CD14-positive monocyte (primary cell): ENCODE data around the gene N4BP2L2. TPM values are rescaled to one million over a fixed set of nuclear protein-coding genes. Genes with fewer than 3 reads are reported as not detected.
A peak's percentile ranks its signal among the peaks of the same experiment; 100 is the strongest.

Experiments
- DNase-seq, 3 donors: peaks; one replicate each; pipeline ENCODE4 v3.0.0-alpha.2; 2011 to 2022
- H2AFZ ChIP-seq: 2 replicates; pipeline ENCODE4 v1.6.0; 2012; ENCODE audit warnings: mild to moderate bottlenecking, low read depth, low read length, inconsistent platforms; ENCODE audit not compliant: insufficient read depth, poor library complexity, severe bottlenecking
- H3K27ac ChIP-seq, 2 donors: 1 replicate in 1 of 2; 2 replicates in 1 of 2; pipeline ENCODE4 v1.5.1; 2012 to 2013; ENCODE audit warnings: low read length in 2 of 2, control low read depth in 1 of 2, inconsistent platforms in 1 of 2, low read depth in 1 of 2, mild to moderate bottlenecking in 1 of 2
- H3K27me3 ChIP-seq, 2 donors: one replicate each; pipeline versions ENCODE4 v1.6.0 to v1.6.1; 2011 to 2013; ENCODE audit warnings: low read length in 2 of 2; ENCODE audit not compliant: control insufficient read depth in 2 of 2, insufficient read depth in 2 of 2
- H3K36me3 ChIP-seq, 2 donors: replicated peaks in 1 of 2; 1 replicate in 1 of 2; 2 replicates in 1 of 2; pipeline versions ENCODE4 v1.5.1 to v1.6.1; 2012 to 2013; ENCODE audit warnings: low read length in 2 of 2, control low read depth in 1 of 2, inconsistent platforms in 1 of 2, mild to moderate bottlenecking in 1 of 2; ENCODE audit not compliant: insufficient read depth in 2 of 2, control insufficient read depth in 1 of 2
- H3K4me1 ChIP-seq, 2 donors: 1 replicate in 1 of 2; 2 replicates in 1 of 2; pipeline versions ENCODE4 v1.5.1 to v1.6.1; 2012 to 2013; ENCODE audit warnings: low read length in 2 of 2, control low read depth in 1 of 2, inconsistent platforms in 1 of 2, mild to moderate bottlenecking in 1 of 2, moderate library complexity in 1 of 2; ENCODE audit not compliant: insufficient read depth in 2 of 2, control insufficient read depth in 1 of 2
- H3K4me2 ChIP-seq: replicated peaks from 2 replicates; pipeline ENCODE3; 2012; ENCODE audit warnings: low read length, moderate library complexity, mild to moderate bottlenecking; ENCODE audit not compliant: poor library complexity, severe bottlenecking; ENCODE audit errors: extremely low read depth
- H3K4me3 ChIP-seq, 3 experiments: fragments of 200-600 bp in 1 of 3; sonication (generic) in 1 of 3; replicated peaks in 1 of 3; 1 replicate in 2 of 3; 2 replicates in 1 of 3; pipeline ENCODE4 v1.5.1; 2011 to 2013; ENCODE audit warnings: low read length in 3 of 3, mild to moderate bottlenecking in 3 of 3, control low read depth in 2 of 3, low read depth in 2 of 3, inconsistent platforms in 1 of 3, moderate library complexity in 1 of 3
- H3K79me2 ChIP-seq: 2 replicates; pipeline ENCODE4 v1.6.0; 2012; ENCODE audit warnings: mild to moderate bottlenecking, control low read depth, inconsistent platforms, low read length, moderate library complexity; ENCODE audit not compliant: insufficient read depth
- H3K9ac ChIP-seq: 2 replicates; pipeline ENCODE4 v1.6.0; 2017; ENCODE audit warnings: low read length, mild to moderate bottlenecking; ENCODE audit not compliant: insufficient read depth, poor library complexity, severe bottlenecking
- H3K9me3 ChIP-seq, 2 donors: replicated peaks in 1 of 2; 1 replicate in 1 of 2; 2 replicates in 1 of 2; pipeline versions ENCODE4 v1.5.1 to v1.6.1; 2012 to 2013; ENCODE audit warnings: low read length in 2 of 2, control low read depth in 1 of 2; ENCODE audit not compliant: control insufficient read depth in 1 of 2, insufficient read depth in 1 of 2
- H4K20me1 ChIP-seq: 2 replicates; pipeline ENCODE4 v1.6.0; 2012; ENCODE audit warnings: mild to moderate bottlenecking, low read length, control low read depth, moderate library complexity; ENCODE audit not compliant: insufficient read depth
- H3K27ac Mint-ChIP-seq, 7 donors: one replicate each; pipeline ENCODE4 v1.8.0; 2020; ENCODE audit warnings: mild to moderate bottlenecking in 7 of 7, mixed read lengths in 7 of 7, moderate library complexity in 6 of 7, inconsistent platforms in 2 of 7
- H3K27me3 Mint-ChIP-seq, 3 donors: one replicate each; pipeline ENCODE4 v1.8.0; 2021 to 2022; ENCODE audit warnings: low read depth in 3 of 3, mild to moderate bottlenecking in 3 of 3, mixed read lengths in 3 of 3, moderate library complexity in 3 of 3, inconsistent platforms in 1 of 3
- H3K36me3 Mint-ChIP-seq, 2 donors: one replicate each; pipeline ENCODE4 v1.8.0; 2020; ENCODE audit warnings: mixed read lengths in 2 of 2, inconsistent platforms in 1 of 2, mild to moderate bottlenecking in 1 of 2
- H3K4me1 Mint-ChIP-seq: one replicate; pipeline ENCODE4 v1.8.0; 2020; ENCODE audit warnings: mild to moderate bottlenecking, mixed read lengths
- H3K4me3 Mint-ChIP-seq, 2 donors: one replicate each; pipeline ENCODE4 v1.8.0; 2020; ENCODE audit warnings: mild to moderate bottlenecking in 2 of 2, mixed read lengths in 2 of 2, moderate library complexity in 1 of 2
- H3K9me3 Mint-ChIP-seq, 7 donors: one replicate each; pipeline ENCODE4 v1.8.0; 2020 to 2022; ENCODE audit warnings: mixed read lengths in 7 of 7, mild to moderate bottlenecking in 6 of 7, moderate library complexity in 6 of 7, inconsistent platforms in 2 of 7
- CTCF ChIP-seq: fragments of 200-600 bp; IDR thresholded peaks from one replicate; pipeline ENCODE4 v1.8.0; 2022; ENCODE audit warnings: antibody characterized with exemption, mild to moderate bottlenecking
- WGBS: methylation state at CpG from one replicate; pipeline ENCODE4 v1.1.5; 2013; ENCODE audit warnings: missing lambda C conversion rate; ENCODE audit not compliant: insufficient coverage; 5-methylcytosine and 5-hydroxymethylcytosine counted together
- intact Hi-C, 2 donors: fragments of 100-400 bp; cut with micrococcal nuclease; formaldehyde crosslinking; loops; one replicate each; pipeline versions ENCODE4 v1.15.0 to v1.15.1; 2023
- polyA plus RNA-seq, 3 donors: library from polyadenylated mRNA; depleted of rRNA in 1 of 3; unstranded in 2 of 3; stranded (reverse) in 1 of 3; fragments of 300-500 nt in 2 of 3; fragments of >200 nt in 1 of 3; fragmentation: Illumina TruSeq in 2 of 3; gene quantifications; 1 replicate in 2 of 3; 2 replicates in 1 of 3; pipeline ENCODE4 v1.2.3, GENCODE V29; 2012 to 2021

N4BP2L2 gene
- polyA plus RNA-seq, 3 donors = 94.2 to 105 (median 96.4) TPM

- Histone ChIP-seq H3K27me3 (no peaks in the 10 kb centered on the region), H4K20me1 (no peaks in the 10 kb centered on the region), H3K9me3 (no peaks in the 10 kb centered on the region), H3K4me3 (no peak overlapping the region), H3K4me1 (peaks cover 0 to 6% of the 10 kb centered on the region in 2 donors), H3K36me3 (no peaks in the 10 kb centered on the region), H2AFZ (no peak overlapping the region), H3K9ac (no peak overlapping the region), H3K27ac (peak overlapping the region in 1 of 2 donors; percentile 54), H3K79me2 (no peaks in the 10 kb centered on the region), H3K4me2 (no peak overlapping the region)
- H3K9me3 Mint-ChIP-seq = no peaks in the 10 kb centered on the region
- no peak for DNase-seq
- no peak overlapping the region for H3K4me3 Mint-ChIP-seq
- peaks cover 0 to 3% of the 10 kb centered on the region in 2 donors for H3K36me3 Mint-ChIP-seq
- TF ChIP-seq CTCF = no peak
- intact Hi-C loops = no loop called here
- H3K27ac Mint-ChIP-seq = peak overlapping the region in 3 of 7 donors; percentile 9 to 76 (median 28)
- WGBS = no CpG with 5 or more reads among the region's 3 CpGs
- peaks cover 16% of the 10 kb centered on the region for H3K4me1 Mint-ChIP-seq
- peaks cover 0 to 5% (median 3%) of the 10 kb centered on the region in 3 donors for H3K27me3 Mint-ChIP-seq
These were observed 66.4 kb downstream of the N4BP2L2 start for GRCh38 chr13:32472194-32472621.

- Mint-ChIP-seq H3K4me3 (no peak overlapping the region), H3K27me3 (peaks cover 0 to 5% (median 3%) of the 10 kb centered on the region in 3 donors), H3K36me3 (no peaks in the 10 kb centered on the region), H3K27ac (peak overlapping the region in 3 of 7 donors; percentile 4 to 76 (median 37)), H3K9me3 (no peaks in the 10 kb centered on the region), H3K4me1 (peaks cover 16% of the 10 kb centered on the region)
- Histone ChIP-seq H3K4me2 (no peak overlapping the region), H2AFZ (no peak overlapping the region), H3K9ac (no peak overlapping the region), H3K27me3 (no peaks in the 10 kb centered on the region), H3K4me1 (peaks cover 0 to 6% of the 10 kb centered on the region in 2 donors), H3K9me3 (no peaks in the 10 kb centered on the region), H3K27ac (peak overlapping the region in 1 of 2 donors; percentile 17), H3K4me3 (no peak overlapping the region), H4K20me1 (no peaks in the 10 kb centered on the region), H3K36me3 (no peaks in the 10 kb centered on the region), H3K79me2 (no peaks in the 10 kb centered on the region)
- intact Hi-C loops = no loop called here
- TF ChIP-seq CTCF = no peak
- DNase-seq = no peak
- 90% methylated on average over 10 of the region's 12 CpGs for WGBS
These were observed 67.2 kb downstream of the N4BP2L2 start for GRCh38 chr13:32471187-32471922.
